ENCODE data around the gene FRAS1. TPM values are rescaled to one million over a fixed set of nuclear protein-coding genes. Genes with fewer than 3 reads are reported as not detected.

Gene FRAS1
- total and polyA plus RNA-seq, 2 of the 8 experiments (the other 6 are each of a cell fraction or from before 2014, with no cell fraction given), result 38.5 to 109 TPM

- TF ChIP-seq HDAC2 (IDR thresholded peaks at IDR 0.05; ENCODE audit: borderline replicate concordance in 1 of 2, low read depth in 2 of 2, low read length in 2 of 2) (no peak), YY1 (IDR thresholded peaks at IDR 0.05; ENCODE audit: low read depth, low read length) (no peak), KDM1A (IDR thresholded peaks at IDR 0.05; ENCODE audit: borderline replicate concordance, low read length) (no peak), TAF1 (IDR thresholded peaks at IDR 0.05; ENCODE audit: low read depth, low read length) (no peak)
These were observed 24.7 kb upstream of the FRAS1 start (continued) for GRCh38 chr4:78032446-78032845.

All from H1 (cell line).